K562 (cell line): ENCODE results near the gene DHRS13. TPM values are rescaled to one million over a fixed set of nuclear protein-coding genes. Genes with fewer than 3 reads are reported as not detected.

Source experiments
- ATAC-seq: fragments of 200-7000 bp; cut with Tn5 transposase; 3 replicates; pipeline ENCODE4 v1.9.1; 2020; ENCODE audit warnings: moderate library complexity
- BruUV-seq: library from RNA; stranded (reverse); fragments of 400-500 nt; replicated peaks from 2 replicates; lab custom pipeline; 2021; lab: Mats Ljungman, UMichigan
- CTCF ChIA-PET: fragments of 300-600 bp; formaldehyde crosslinking; extraction: SDS; loops from one replicate; lab custom pipeline; 2021; ENCODE audit warnings: low intra/inter-chr PET ratio; lab: Yijun Ruan, JAX
- POLR2A ChIA-PET: fragments of 300-600, 350-650 bp; sonication (Branson Sonifier 250); formaldehyde crosslinking; extraction: SDS; loops from one replicate; lab custom pipeline; 2021; ENCODE audit warnings: antibody characterized with exemption, inconsistent platforms; lab: Yijun Ruan, JAX
- DNase-seq, 4 experiments: peaks; one replicate each; pipeline versions ENCODE4 v3.0.0 to v3.0.0-alpha.2; 2011 to 2018; ENCODE audit warnings: low spot score in 3 of 4, mixed read lengths in 3 of 4; ENCODE audit errors: extremely low read depth in 1 of 4
- FAIRE-seq: peaks from 2 replicates; lab custom pipeline; 2011; peaks lifted over from hg19 to GRCh38; lab: Jason Lieb, UNC
- H2AFZ ChIP-seq: 2 replicates; pipeline ENCODE4 v1.6.0; 2011; ENCODE audit warnings: low read depth, low read length, control low read depth, inconsistent platforms
- H3K27ac ChIP-seq: fragments of 200-600 bp; 3 replicates; pipeline ENCODE4 v1.8.0; 2011; ENCODE audit warnings: low read depth, mild to moderate bottlenecking, control low read depth, inconsistent platforms, low read length, moderate library complexity, mixed read lengths; ENCODE audit errors: extremely low read depth
- H3K27me3 ChIP-seq, 2 experiments: fragments of 300-600 bp in 1 of 2; 2 replicates in 1 of 2; 3 replicates in 1 of 2; pipeline versions ENCODE4 v1.6.0 to v1.8.0; 2011; ENCODE audit warnings: inconsistent platforms in 2 of 2, low read length in 2 of 2, mild to moderate bottlenecking in 1 of 2, mixed read lengths in 1 of 2, moderate library complexity in 1 of 2; ENCODE audit not compliant: control insufficient read depth in 2 of 2, insufficient read depth in 2 of 2
- H3K36me3 ChIP-seq: fragments of 300-600 bp; 3 replicates; pipeline ENCODE4 v1.8.0; 2011; ENCODE audit warnings: mild to moderate bottlenecking, low read length, inconsistent platforms; ENCODE audit not compliant: control insufficient read depth, insufficient read depth
- H3K4me1 ChIP-seq, 2 experiments: fragments of 200-600 bp in 1 of 2; replicated peaks in 1 of 2; 2 replicates in 1 of 2; 3 replicates in 1 of 2; pipeline versions ENCODE4 v1.5.1 to v1.8.0; 2011; ENCODE audit warnings: inconsistent platforms in 2 of 2, low read length in 2 of 2, mild to moderate bottlenecking in 1 of 2, mixed read lengths in 1 of 2, moderate library complexity in 1 of 2; ENCODE audit not compliant: control insufficient read depth in 2 of 2, insufficient read depth in 2 of 2
- H3K4me2 ChIP-seq: 2 replicates; pipeline ENCODE4 v1.6.1; 2011; ENCODE audit warnings: low read length, control low read depth, inconsistent platforms, mixed read lengths; ENCODE audit not compliant: insufficient read depth
- H3K4me3 ChIP-seq: fragments of 200-600 bp; sonication (generic), shearing (Covaris generic); 2 replicates; pipeline ENCODE4 v1.5.1; 2016; ENCODE audit warnings: control low read depth, inconsistent platforms
- H3K79me2 ChIP-seq: fragments of 200-600 bp; 3 replicates; pipeline ENCODE4 v1.8.0; 2011; ENCODE audit warnings: low read length, inconsistent platforms; ENCODE audit not compliant: control insufficient read depth, insufficient read depth
- H3K9ac ChIP-seq, 2 experiments: 2 replicates each; pipeline versions ENCODE4 v1.6.0 to v1.6.1; 2011; ENCODE audit warnings: low read depth in 2 of 2, low read length in 2 of 2, control low read depth in 1 of 2, inconsistent platforms in 1 of 2, mild to moderate bottlenecking in 1 of 2, mixed read lengths in 1 of 2; ENCODE audit not compliant: insufficient read depth in 1 of 2
- H3K9me1 ChIP-seq: one replicate; pipeline ENCODE4 v1.6.0; 2011; ENCODE audit warnings: inconsistent platforms, mild to moderate bottlenecking, low read length, moderate library complexity; ENCODE audit not compliant: control insufficient read depth, insufficient read depth
- H3K9me3 ChIP-seq: replicated peaks from 2 replicates; pipeline ENCODE4 v1.5.1; 2011; ENCODE audit warnings: low read depth, low read length, inconsistent platforms; ENCODE audit not compliant: control insufficient read depth, insufficient read depth
- H4K20me1 ChIP-seq: replicated peaks from 2 replicates; pipeline ENCODE4 v1.6.1; 2011; ENCODE audit warnings: low read length, inconsistent platforms, mixed read lengths; ENCODE audit not compliant: control insufficient read depth, insufficient read depth
- ARID2 ChIP-seq: fragments of 450-650 bp; IDR thresholded peaks from 2 replicates; pipeline ENCODE4 v1.6.1; 2017; ENCODE audit warnings: antibody characterized with exemption, mild to moderate bottlenecking
- ESRRA ChIP-seq: fragments of 450-650 bp; IDR thresholded peaks from 2 replicates; pipeline ENCODE4 v1.6.1; 2014; ENCODE audit warnings: low read depth, mild to moderate bottlenecking, moderate library complexity, borderline replicate concordance
- HDAC3 ChIP-seq: fragments of 450-650 bp; IDR thresholded peaks from 2 replicates; pipeline ENCODE4 v1.6.1; 2018; ENCODE audit warnings: borderline replicate concordance, mild to moderate bottlenecking, moderate library complexity; ENCODE audit not compliant: partially characterized antibody
- ID3 ChIP-seq, 2 experiments: fragments of 250-450 bp in 1 of 2; fragments of 450-650 bp in 1 of 2; sonication (Bioruptor Pico) in 1 of 2; IDR thresholded peaks; 2 replicates each; pipeline versions ENCODE4 v1.6.1 to v1.8.0; 2016 to 2021; ENCODE audit warnings: mild to moderate bottlenecking in 2 of 2, moderate library complexity in 2 of 2, missing compliant biosample characterization in 1 of 2, missing genetic modification characterization in 1 of 2
- ZHX1 ChIP-seq: fragments of 150-350 bp; conservative IDR thresholded peaks from 2 replicates; pipeline ENCODE4 v1.6.1; 2014; ENCODE audit warnings: low read length
- WGBS: fragments of 100-300 bp; shearing (Covaris generic); methylation state at CpG from one replicate; pipeline ENCODE4 v1.1.6; 2016; ENCODE audit warnings: low coverage, mixed read lengths; ENCODE audit not compliant: insufficient coverage; ENCODE audit errors: missing lambda C conversion rate; 5-methylcytosine and 5-hydroxymethylcytosine counted together
- in situ Hi-C: fragments of 300-500 bp; cut with MboI; formaldehyde crosslinking; loops from 4 replicates; pipeline ENCODE4 v1.15.0; 2018; ENCODE audit warnings: inconsistent platforms, mixed read lengths
- intact Hi-C: fragments of 100-400 bp; cut with micrococcal nuclease; formaldehyde crosslinking; loops from 2 replicates; pipeline ENCODE4 v1.14.2; 2022
- polyA plus RNA-seq, 8 experiments: library from polyadenylated mRNA; depleted of rRNA in 4 of 8; stranded (reverse) in 5 of 8; unstranded in 3 of 8; fragments of >200 nt; fragmentation: Nextera tagmentation in 2 of 8; fragmentation: Illumina TruSeq in 1 of 8; extraction: Ambion mirVana in 2 of 8; extraction: Trizol in 1 of 8; gene quantifications; 2 replicates each; pipeline versions ENCODE4 v1.2.1 to v1.2.3, GENCODE V29; 2011 to 2014; ENCODE audit warnings: inconsistent platforms in 1 of 8, missing spikeins in 1 of 8
- total RNA-seq, 7 experiments: library from RNA; depleted of rRNA in 6 of 7; stranded (reverse); fragments of >200 nt in 6 of 7; fragmentation: Illumina TruSeq in 2 of 7; extraction: Trizol in 2 of 7; gene quantifications; 2 replicates each; pipeline versions ENCODE4 v1.2.1 to v1.2.3, GENCODE V29; 2011 to 2021; ENCODE audit warnings: low replicate concordance in 1 of 7

DHRS13 gene
- total and polyA plus RNA-seq, 9 of the 15 experiments (the other 6 are each of a cell fraction or from before 2014, with no cell fraction given) = 0.32 to 52.3 (median 34.3) TPM; not detected in 1

DNA sequence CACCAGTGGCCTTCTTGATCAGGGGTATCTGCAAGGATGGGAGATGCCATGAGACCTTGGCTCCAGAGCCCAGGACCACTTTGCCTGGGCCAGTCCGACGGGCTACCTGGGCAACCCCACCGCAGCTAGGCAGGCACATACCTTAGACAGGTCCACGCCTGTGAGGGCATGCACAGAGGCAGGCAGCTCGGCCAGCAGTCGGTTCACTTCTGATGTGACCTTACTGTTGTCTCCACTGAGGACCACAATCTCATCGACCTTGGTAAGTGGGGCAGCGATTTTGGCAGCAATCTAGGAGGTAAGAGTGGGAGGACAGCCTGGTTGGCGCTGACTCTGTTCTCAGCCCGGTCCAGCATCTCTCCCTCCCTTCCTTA lies 22.3 kb downstream of the DHRS13 start:
- peak overlapping the region; percentile 38; the same call in 1 of the 2 replicates for H3K4me2 ChIP-seq
- H4K20me1 ChIP-seq = no peaks in the 10 kb centered on the region
- BruUV-seq = no TSS peak
- no peak for FAIRE-seq
- 76% methylated on average over 9 of the region's 10 CpGs for WGBS
- H3K9ac ChIP-seq = peak overlapping the region in 1 of 2 experiments; percentile 86; a peak in 2 of 4 replicates
- in situ Hi-C loops = no loop called here
- no peak overlapping the region for H2AFZ ChIP-seq
- peak overlapping the region; percentile 4; the same call in 1 of the 3 replicates for H3K27ac ChIP-seq
- POLR2A ChIA-PET = interaction anchor here (0.6 to 4.3 kb wide), 2 partner anchors 9 to 154 kb away, joined by 3 to 29 read pairs; partner anchors contain the start of gene TLCD1
- intact Hi-C loops = no loop called here
- TF ChIP-seq ID3 (CRISPR knock-in tag; IDR thresholded peaks at IDR 0.05) = no peak
- no peak for TF ChIP-seq ID3 (tag; IDR thresholded peaks at IDR 0.05)
- no peak for TF ChIP-seq ESRRA
- TF ChIP-seq ZHX1 = no peak
- no peak for TF ChIP-seq ARID2
- no peak for TF ChIP-seq HDAC3
- H3K36me3 ChIP-seq = peaks cover 71% of the 10 kb centered on the region
- no peak for DNase-seq
- no peaks in the 10 kb centered on the region for H3K9me1 ChIP-seq
- peaks cover 19 to 40% of the 10 kb centered on the region in 2 experiments; a peak in 4 of 5 replicates for H3K4me1 ChIP-seq
- H3K4me3 ChIP-seq = no peak overlapping the region
- no peak for ATAC-seq
- CTCF ChIA-PET = no interaction called here
- H3K27me3 ChIP-seq = no peaks in the 10 kb centered on the region
- no peaks in the 10 kb centered on the region for H3K79me2 ChIP-seq
- H3K9me3 ChIP-seq = peaks cover 3% of the 10 kb centered on the region
